ENCODE data around the gene TAPT1. TPM values are rescaled to one million over a fixed set of nuclear protein-coding genes. Genes with fewer than 3 reads are reported as not detected.
A peak's percentile ranks its signal among the peaks of the same experiment; 100 is the strongest.

TAPT1 gene
- total RNA-seq, 1 donor from 2014 or later: 35.0 TPM

GRCh38 chr4:16231570-16232245 is 5.4 kb upstream of the TAPT1 start:
- Mint-ChIP-seq H3K27ac (peak overlapping the region; percentile 85), H3K4me1 (peaks cover 61% of the 10 kb centered on the region)
- CTCF ChIA-PET: no interaction called here

GRCh38 chr4:16230308-16230707 is 4.0 kb upstream of the TAPT1 start:
- ChIA-PET POLR2A (no interaction called here), CTCF (interaction anchor here (1.1 kb wide), 1 partner anchor 24 kb away, joined by 3 read pairs; no protein-coding TSS in a partner anchor)
- intact Hi-C loops (cut with micrococcal nuclease): no loop called here

More at GRCh38 chr4:16231570-16232245, 5.4 kb upstream of the TAPT1 start:
- ATAC-seq (ENCODE audit: low read depth) (no peak), DNase-seq (no peak)
- intact Hi-C loops (cut with micrococcal nuclease): loop anchor here (1.0 kb wide), 1 partner anchor 1229 kb away; the partner anchor contains the start of gene CPEB2
- no peaks in the 10 kb centered on the region for H3K9me3 Mint-ChIP-seq
- POLR2A ChIA-PET: interaction anchor here (0.7 to 1.2 kb wide), 3 partner anchors 8 to 29 kb away, joined by 3 to 4 read pairs (median 3); no protein-coding TSS in a partner anchor
- H3K27me3 Mint-ChIP-seq: no peaks in the 10 kb centered on the region
- H3K36me3 Mint-ChIP-seq (ENCODE audit: low read depth): peaks cover 3% of the 10 kb centered on the region
- peak overlapping the region; percentile 61 for H3K4me3 Mint-ChIP-seq
- no peak for TF ChIP-seq CTCF (IDR thresholded peaks at IDR 0.05)

DNA sequence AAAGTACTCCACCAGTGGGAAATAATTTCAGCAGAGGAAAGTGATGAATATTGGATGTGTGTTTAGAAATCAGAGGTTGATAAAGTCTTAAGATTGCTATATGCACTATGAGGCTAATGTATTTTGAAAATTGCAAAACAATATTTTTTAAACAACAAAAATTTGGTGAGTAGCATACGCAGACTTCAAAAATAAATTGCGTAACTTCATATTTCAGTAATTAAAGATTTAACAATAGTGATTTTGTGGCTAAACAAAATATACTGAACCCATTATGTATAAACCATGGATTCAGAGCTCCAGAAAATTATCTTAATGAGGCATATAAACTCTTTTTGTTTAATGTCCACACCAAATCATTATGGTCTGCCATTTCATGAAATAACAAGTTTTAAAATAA is 3.3 kb upstream of the TAPT1 start:
- no peak for ATAC-seq (ENCODE audit: low read depth)
- Mint-ChIP-seq H3K27me3 (no peaks in the 10 kb centered on the region), H3K4me3 (no peak overlapping the region), H3K27ac (peak overlapping the region; percentile 85), H3K9me3 (no peaks in the 10 kb centered on the region), H3K36me3 (ENCODE audit: low read depth) (peaks cover 3% of the 10 kb centered on the region), H3K4me1 (peaks cover 72% of the 10 kb centered on the region)
- no peak for TF ChIP-seq CTCF (IDR thresholded peaks at IDR 0.05)
- intact Hi-C loops (cut with micrococcal nuclease): loop anchor here (5.0 to 10.0 kb wide), 7 partner anchors 452 to 1793 kb away; partner anchors contain the start of genes CD38, DCAF16, FAM200B and LAP3
- no peak for DNase-seq
- CTCF ChIA-PET: interaction anchor here (1.7 kb wide), 1 partner anchor 24 kb away, joined by 4 read pairs; no protein-coding TSS in a partner anchor
- POLR2A ChIA-PET: no interaction called here

More at GRCh38 chr4:16230308-16230707, 4.0 kb upstream of the TAPT1 start:
- H3K4me1 Mint-ChIP-seq: peaks cover 66% of the 10 kb centered on the region
- no peaks in the 10 kb centered on the region for H3K9me3 Mint-ChIP-seq
- H3K27ac Mint-ChIP-seq: peak overlapping the region; percentile 85
- ATAC-seq (ENCODE audit: low read depth) (no peak), DNase-seq (no peak)
- H3K4me3 Mint-ChIP-seq: peak overlapping the region; percentile 12
- TF ChIP-seq CTCF (IDR thresholded peaks at IDR 0.05): no peak
- H3K36me3 Mint-ChIP-seq (ENCODE audit: low read depth): peaks cover 3% of the 10 kb centered on the region
- H3K27me3 Mint-ChIP-seq: no peaks in the 10 kb centered on the region

DNA sequence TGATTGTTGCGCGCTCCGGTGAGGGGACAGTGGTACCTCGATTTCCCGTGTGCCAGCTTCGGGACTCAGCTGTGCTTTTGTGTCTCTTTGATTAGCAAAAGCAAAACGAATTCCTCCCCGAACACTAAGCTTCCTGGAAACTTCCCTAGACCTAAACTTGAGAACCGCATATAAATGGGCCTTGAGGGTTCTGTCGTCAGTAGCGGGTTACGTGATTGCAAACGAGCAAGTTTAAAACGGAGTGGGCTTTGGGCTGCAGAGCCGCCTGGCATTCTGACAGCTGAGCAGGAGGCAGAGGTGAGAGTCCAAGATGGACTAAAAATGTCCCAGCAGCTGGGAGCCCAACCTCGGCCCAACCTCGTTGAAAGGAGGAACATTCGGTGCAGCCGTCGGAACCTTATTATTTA is 1.2 kb upstream of the TAPT1 start:
- no peak for ATAC-seq (ENCODE audit: low read depth)
- no peaks in the 10 kb centered on the region for H3K9me3 Mint-ChIP-seq
- DNase-seq: peak; percentile 25
- CTCF ChIA-PET: interaction anchor here (0.7 to 1.1 kb wide), 2 partner anchors 15 to 22 kb away, joined by 3 to 5 read pairs; no protein-coding TSS in a partner anchor
- intact Hi-C loops (cut with micrococcal nuclease): loop anchor here (1.0 to 10.0 kb wide), 11 partner anchors 8 to 1795 kb away; partner anchors contain the start of genes CD38, CPEB2, DCAF16 and FAM200B
- H3K4me3 Mint-ChIP-seq: peak overlapping the region; percentile 97
- TF ChIP-seq CTCF (IDR thresholded peaks at IDR 0.05): no peak
- H3K36me3 Mint-ChIP-seq (ENCODE audit: low read depth): peaks cover 6% of the 10 kb centered on the region
- H3K27ac Mint-ChIP-seq: peak overlapping the region; percentile 98
- H3K27me3 Mint-ChIP-seq: no peaks in the 10 kb centered on the region
- peaks cover 75% of the 10 kb centered on the region for H3K4me1 Mint-ChIP-seq
- POLR2A ChIA-PET: interaction anchor here (0.7 to 2.1 kb wide), 11 partner anchors 8 to 35 kb away, joined by 3 to 6 read pairs (median 3); no protein-coding TSS in a partner anchor
